GM19238 (cell line): ENCODE results near the gene HCK.

Experiments
- DNase-seq: peaks from one replicate; pipeline ENCODE4 v3.0.0; 2011; ENCODE audit warnings: low spot score; ENCODE audit not compliant: insufficient read length

Gene HCK

GRCh38 chr20:32057656-32058184 lies 5.7 kb downstream of the HCK start:
- DNase-seq: no peak

DNA sequence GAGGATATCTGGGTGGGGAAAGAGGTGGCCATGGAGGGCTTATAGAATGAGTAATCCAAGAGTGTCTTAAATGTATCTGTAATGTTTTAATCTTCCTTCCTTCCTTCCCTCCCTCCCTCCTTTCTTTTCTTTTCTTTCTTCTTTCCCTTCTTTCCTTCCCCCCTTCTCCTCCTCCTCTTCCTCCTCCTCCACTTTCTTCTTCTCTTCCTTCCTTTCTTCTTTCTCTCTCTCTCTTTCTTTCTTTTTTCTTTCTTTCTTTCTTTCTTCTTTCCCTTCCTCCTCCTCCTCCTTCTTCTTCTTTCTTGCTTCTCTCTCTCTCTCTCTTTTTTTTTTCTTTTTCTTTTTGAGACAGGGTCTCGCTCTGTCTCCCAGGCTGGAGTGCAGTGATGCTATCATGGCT lies 7.1 kb downstream of the HCK start:
- DNase-seq: no peak

DNA sequence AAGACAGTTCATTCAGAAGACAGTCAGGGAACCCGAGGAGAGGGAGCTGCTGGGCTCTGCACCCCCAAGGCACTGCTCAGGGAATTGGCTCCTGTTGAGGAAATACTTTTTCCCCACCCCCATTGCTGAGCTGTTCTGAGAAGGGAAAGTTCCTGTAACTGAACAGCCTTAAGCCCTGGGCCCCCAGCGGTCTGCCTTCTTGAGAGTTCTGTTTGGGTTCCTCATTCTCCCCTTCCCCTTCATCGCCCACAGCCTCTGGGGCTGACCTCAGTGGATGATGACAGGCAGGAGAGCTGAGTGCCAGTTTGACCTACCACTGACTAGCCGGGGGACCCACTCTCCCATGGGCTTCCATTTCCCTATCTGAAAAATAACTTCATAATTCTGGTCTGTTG lies 10.7 kb downstream of the HCK start:
- no peak for DNase-seq

- DNase-seq: no peak
These were observed 11.7 kb downstream of the HCK start for GRCh38 chr20:32063695-32064094.

GRCh38 chr20:32064667-32065066 lies 12.6 kb downstream of the HCK start:
- DNase-seq: no peak

DNA sequence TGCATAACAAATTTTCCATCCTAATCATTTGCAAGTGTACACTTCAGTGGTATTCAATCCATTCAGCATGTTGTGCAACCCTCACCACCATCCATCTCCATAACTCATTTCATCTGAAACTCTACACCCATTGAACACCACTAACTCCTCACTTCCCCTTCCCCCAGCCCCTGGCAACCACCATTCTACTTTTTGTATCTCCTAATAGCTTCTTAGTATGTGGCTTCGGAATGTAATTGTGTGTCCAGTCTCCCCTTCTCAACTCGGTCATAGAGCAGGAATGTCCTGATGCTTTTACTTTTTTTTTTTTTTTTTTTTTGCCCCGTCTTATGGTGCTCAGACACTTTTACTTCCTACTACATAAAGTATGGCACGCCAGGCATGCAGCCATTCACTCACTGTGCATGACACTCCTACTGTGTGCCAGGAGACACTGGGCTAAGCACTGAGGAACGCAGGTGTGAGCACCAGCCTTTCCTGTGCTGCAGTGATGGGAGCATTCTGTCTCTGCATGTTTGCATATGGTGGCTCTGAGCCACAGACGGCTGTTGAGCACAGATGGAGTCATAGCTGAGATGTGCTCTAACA lies 15.3 kb downstream of the HCK start:
- DNase-seq: no peak

GRCh38 chr20:32068174-32068573 lies 16.1 kb downstream of the HCK start:
- DNase-seq: no peak

DNA sequence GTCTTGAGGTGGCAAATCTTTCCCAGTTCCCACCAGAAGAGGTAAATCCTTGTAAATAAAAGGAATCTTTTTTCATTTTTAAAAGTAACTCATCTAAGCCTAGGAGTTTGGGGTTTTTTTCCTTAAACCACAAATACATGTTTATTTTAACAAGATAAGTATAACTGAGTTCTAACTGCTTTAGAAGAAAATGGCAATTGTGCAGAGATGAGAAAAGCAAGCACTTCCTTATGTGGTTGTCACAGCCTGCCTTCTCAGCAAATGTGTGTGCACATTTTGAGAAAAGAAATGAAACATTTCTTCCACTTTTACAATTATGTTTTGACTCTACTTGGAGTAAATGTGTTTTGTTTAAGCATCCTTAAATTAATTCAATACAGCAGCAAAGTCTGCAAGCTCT lies 17.7 kb downstream of the HCK start:
- DNase-seq: no peak

DNA sequence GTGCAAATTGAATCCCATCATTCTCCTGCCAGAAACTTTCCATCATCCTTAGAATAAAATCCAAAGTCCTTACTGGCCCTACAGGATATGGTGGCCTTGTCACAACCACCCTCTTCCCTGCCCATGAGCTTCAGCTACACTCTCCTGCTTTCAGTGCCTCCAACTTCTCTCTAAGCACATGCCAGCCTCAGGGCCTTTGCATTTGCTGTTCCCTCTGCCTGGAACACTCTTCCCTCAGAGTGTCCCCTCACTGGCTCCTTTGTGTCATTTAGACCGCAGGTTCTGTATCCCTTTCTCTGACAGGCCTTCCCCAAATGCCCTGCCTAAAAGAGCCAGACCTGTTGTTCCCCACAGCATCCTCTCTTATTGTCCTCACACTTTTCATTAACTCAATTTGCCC lies 18.2 kb downstream of the HCK start:
- DNase-seq: no peak

- DNase-seq: no peak
These were observed 18.7 kb downstream of the HCK start for GRCh38 chr20:32070690-32071213.

GRCh38 chr20:32071395-32072167 lies 19.5 kb downstream of the HCK start:
- DNase-seq: no peak

- DNase-seq: no peak
These were observed 20.2 kb downstream of the HCK start for GRCh38 chr20:32072168-32072750.

DNA sequence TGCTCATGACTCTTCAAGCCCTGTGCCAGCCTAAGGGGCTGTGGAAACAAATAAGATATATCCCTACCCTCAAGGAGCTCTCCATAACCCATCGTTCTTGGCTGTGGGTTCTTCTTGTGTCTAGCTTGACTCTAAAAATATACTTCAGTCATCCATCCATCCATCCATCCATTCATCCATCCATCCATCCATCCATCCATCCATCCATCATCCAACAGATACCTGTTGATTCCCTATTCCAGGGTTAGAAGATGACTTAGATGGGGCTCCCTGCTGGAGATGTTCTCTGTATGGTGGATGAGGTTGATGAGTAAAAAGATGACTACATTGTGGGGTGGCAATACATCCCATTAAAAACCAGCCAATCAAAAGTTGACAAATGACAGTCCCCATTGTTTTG lies 23.5 kb downstream of the HCK start:
- DNase-seq: no peak

- no peak for DNase-seq
These were observed 25.1 kb downstream of the HCK start for GRCh38 chr20:32077190-32077589.

DNA sequence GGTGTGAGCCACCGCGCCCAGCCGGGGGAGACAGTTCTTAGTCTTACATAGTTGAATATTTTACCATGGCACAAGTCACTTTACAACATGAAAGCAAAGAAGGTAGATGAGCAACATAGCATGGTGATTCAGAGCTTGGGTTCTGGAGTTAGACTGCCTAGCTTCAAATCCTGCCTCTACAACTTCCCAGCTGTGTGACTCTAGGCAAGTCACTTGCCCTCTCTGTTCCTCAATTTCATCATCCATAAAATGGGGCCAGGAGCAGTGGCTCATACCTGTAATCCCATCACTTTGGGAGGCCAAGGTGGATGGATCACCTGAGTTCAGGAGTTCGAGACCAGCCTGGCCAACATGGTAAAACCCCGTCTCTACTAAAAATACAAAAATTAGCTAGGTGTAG lies 26.3 kb downstream of the HCK start:
- DNase-seq: no peak

DNA sequence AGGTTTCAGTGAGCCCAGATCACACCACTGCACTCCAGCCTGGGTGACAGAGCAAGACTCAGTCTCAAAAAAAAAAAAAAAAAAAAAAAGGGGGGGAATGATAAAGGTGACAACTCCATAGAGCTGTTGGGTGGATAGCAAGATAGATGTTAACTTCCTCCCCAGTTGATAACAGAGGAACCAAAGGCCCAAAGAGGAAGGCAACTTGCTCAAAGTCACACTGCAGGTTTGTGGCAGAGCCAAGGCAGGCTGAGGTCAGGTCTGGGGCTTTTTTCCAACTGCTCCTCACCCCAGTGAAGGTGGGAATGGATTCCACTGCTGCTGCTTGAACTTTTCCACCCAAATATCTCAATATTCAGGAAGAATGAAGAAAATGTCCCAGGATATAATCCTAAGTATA lies 26.7 kb downstream of the HCK start:
- DNase-seq: no peak

DNA sequence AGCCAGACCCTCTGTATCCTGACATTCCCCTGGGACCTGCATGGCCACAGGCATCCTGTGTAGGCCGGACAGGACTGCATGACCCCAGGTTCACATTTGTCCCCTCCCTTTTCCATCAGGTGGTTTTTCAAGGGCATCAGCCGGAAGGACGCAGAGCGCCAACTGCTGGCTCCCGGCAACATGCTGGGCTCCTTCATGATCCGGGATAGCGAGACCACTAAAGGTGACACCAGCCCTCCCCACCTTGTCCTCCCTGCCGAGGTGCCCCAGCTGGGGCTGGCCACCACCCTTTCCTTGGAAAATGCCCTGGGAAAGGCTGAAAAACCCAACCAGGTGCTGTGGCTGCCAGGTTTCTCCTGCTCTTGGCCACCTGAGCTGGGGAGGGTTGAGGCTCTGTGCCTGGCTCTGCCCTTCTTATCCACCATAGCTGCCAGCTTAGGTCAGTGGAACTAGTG lies 27.6 kb downstream of the HCK start:
- no peak for DNase-seq

- DNase-seq: no peak
These were observed 28.7 kb downstream of the HCK start for GRCh38 chr20:32080783-32081182.

DNA sequence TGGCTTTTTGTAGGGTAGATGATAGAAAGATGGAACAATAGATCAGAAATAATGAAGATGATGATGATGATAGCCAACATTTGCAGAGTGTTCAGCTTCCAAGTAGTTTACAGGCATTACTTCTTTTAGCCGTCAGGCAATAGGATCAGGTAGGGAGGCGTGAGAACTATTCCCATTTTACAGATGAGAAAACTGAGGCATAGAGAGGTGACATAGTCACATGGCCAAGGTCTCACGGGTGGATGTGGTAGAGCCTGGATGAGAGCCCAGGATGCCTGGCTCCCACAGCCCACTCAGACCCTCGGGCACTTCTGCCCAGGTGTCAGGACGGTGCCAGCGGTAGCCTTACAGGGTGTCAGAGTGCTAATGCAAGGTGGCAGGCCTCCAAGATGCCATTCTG lies 31.4 kb downstream of the HCK start:
- DNase-seq: no peak

GRCh38 chr20:32087070-32087469 lies 35.0 kb downstream of the HCK start:
- no peak for DNase-seq

DNA sequence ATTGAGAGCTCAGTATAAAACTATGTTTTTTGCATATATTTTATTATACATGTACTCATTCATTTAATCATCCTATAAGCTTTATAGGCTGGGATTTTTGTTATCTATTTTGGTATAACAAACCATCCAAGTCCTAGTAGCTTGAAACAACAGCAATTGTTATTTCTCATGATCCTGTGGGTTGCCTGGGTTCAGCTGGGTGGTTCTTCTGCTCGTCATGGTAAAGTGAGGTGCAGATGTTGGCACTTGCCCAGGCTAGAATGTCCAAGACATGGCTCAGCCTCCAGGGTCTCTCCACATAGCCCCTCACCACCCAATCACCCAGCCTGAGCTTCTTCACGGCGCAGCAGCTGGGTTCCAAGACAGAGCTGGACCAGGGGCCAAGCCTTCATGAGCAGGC lies 36.7 kb downstream of the HCK start:
- DNase-seq: no peak

DNA sequence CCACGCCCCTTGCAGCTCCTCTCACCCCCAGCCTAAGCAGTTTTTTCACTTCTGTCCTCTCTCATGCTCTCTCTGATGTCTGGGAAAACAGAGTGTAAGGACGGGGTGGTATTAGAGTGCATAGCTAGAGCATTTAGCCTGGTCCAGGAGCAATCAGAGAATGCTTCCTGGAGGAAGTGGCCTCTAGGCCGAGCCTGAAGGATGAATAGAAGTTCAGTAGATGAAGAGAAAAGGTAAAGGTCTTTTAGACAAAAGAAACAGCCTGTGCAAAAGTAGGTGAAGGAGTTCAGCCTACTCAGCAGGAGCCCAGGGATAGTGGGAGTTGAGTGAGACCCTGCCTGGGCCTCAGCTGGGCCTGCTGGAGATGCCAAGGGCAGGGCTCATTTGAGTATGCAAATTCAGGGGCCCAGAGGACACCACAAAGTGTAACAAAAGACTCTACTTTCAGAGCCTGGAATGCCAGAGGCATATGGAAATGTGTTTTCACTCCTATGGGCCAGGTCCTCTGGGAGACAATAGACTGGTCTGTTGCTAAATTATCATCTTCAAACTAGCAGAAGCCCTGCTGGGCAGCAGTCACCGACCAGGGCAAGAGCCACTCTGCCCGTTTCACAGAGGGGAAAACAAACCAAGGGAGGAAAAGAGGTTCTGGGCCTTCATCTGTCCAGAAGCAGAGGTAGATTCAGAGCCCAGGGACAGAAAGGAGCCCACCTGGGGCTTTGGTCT lies 37.8 kb downstream of the HCK start:
- no peak for DNase-seq
